B cell (primary cell): Measurements from ENCODE around the gene SRGAP2C.
"Not testable (repeated sequence)": the region's sequence is repeated elsewhere in the genome, so short reads cannot be mapped to it uniquely, and the experiment has no call there.

Source experiments
- EZH2 ChIP-seq: IDR thresholded peaks from 2 replicates; pipeline ENCODE4 v1.6.1; 2012; ENCODE audit warnings: borderline replicate concordance, low read depth, mild to moderate bottlenecking, moderate library complexity, low read length; ENCODE audit not compliant: insufficient read depth, poor library complexity, severe bottlenecking
- TF ChIP-seq, protein P1 (sequence below): fragments of 200-600 bp; IDR thresholded peaks from one replicate; pipeline ENCODE4 v1.8.0; 2022; ENCODE audit warnings: antibody characterized with exemption, mild to moderate bottlenecking

DNA sequence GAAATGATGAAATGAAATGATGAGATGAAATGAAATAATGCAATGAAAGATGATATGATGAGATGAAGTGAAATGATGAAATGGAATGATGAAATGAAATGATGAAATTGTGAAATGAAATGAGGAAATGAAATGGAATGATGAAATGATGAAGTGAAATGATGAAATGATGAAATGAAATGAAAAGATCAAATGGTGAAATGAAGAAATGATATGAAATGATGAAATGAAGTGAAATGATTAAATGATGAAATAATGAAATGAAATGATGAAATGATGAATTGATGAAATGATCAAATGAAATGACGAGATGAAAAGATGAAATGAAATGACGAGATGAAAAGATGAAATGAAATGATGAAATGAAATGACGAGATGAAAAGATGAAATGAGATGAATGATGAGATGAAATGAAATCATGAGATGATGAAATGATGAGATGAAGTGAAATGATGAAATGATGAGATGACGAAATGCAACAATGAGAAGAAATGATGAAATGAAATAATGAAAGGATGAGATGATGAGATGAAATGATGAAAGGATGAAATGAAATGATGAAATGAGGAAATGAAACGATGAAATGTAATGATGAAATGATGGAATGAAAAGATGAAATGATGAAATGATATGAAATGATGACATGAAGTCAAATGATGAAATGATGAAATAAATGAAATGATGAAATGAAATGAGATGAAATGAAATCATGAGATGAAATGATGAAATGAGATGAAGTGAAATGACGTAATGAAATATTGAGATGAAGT, 216.0 kb downstream of the SRGAP2C start:
- TF ChIP-seq, protein P1, sequence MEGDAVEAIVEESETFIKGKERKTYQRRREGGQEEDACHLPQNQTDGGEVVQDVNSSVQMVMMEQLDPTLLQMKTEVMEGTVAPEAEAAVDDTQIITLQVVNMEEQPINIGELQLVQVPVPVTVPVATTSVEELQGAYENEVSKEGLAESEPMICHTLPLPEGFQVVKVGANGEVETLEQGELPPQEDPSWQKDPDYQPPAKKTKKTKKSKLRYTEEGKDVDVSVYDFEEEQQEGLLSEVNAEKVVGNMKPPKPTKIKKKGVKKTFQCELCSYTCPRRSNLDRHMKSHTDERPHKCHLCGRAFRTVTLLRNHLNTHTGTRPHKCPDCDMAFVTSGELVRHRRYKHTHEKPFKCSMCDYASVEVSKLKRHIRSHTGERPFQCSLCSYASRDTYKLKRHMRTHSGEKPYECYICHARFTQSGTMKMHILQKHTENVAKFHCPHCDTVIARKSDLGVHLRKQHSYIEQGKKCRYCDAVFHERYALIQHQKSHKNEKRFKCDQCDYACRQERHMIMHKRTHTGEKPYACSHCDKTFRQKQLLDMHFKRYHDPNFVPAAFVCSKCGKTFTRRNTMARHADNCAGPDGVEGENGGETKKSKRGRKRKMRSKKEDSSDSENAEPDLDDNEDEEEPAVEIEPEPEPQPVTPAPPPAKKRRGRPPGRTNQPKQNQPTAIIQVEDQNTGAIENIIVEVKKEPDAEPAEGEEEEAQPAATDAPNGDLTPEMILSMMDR: not testable (repeated sequence)
- TF ChIP-seq EZH2: not testable (repeated sequence)
